Transverse colon (tissue), 4 donors: ENCODE data around the gene PPM1L. TPM values are rescaled to one million over a fixed set of nuclear protein-coding genes. Genes with fewer than 3 reads are reported as not detected.

Experiments used
- DNase-seq: peaks from one replicate; pipeline ENCODE4 v3.0.0-alpha.2; 2019
- H3K27ac ChIP-seq, 4 donors: fragments of 200-600 bp; sonication (generic); 2 replicates each; pipeline ENCODE4 v1.5.1; 2016 to 2018; ENCODE audit warnings: inconsistent platforms in 4 of 4
- H3K27me3 ChIP-seq: fragments of 200-600 bp; sonication (generic); 2 replicates; pipeline ENCODE4 v1.5.1; 2017; ENCODE audit warnings: inconsistent platforms
- H3K36me3 ChIP-seq, 4 donors: fragments of 200-600 bp; sonication (generic); 2 replicates each; pipeline ENCODE4 v1.5.1; 2017 to 2019; ENCODE audit warnings: inconsistent platforms in 4 of 4
- H3K4me1 ChIP-seq, 4 donors: fragments of 200-600 bp; sonication (generic); 2 replicates each; pipeline ENCODE4 v1.5.1; 2017 to 2020; ENCODE audit warnings: inconsistent platforms in 4 of 4
- H3K4me3 ChIP-seq, 4 donors: fragments of 200-600 bp; sonication (generic); 1 replicate in 1 of 4; 2 replicates in 3 of 4; pipeline versions ENCODE4 v1.5.1 to v1.6.1; 2017 to 2019; ENCODE audit warnings: inconsistent platforms in 4 of 4
- H3K9me3 ChIP-seq, 2 donors: fragments of 200-600 bp; sonication (generic); 2 replicates each; pipeline ENCODE4 v1.5.1; 2017 to 2019; ENCODE audit warnings: inconsistent platforms in 2 of 2
- EP300 ChIP-seq: sonication (generic); formaldehyde crosslinking; IDR thresholded peaks from one replicate; pipeline ENCODE4 v1.6.1; 2017; ENCODE audit warnings: antibody characterized with exemption, low read depth
- POLR2A ChIP-seq: fragments of 450-650 bp; IDR thresholded peaks from one replicate; pipeline ENCODE4 v1.6.1; 2016; ENCODE audit warnings: antibody characterized with exemption, mild to moderate bottlenecking, moderate library complexity
- POLR2AphosphoS5 ChIP-seq, 3 donors: sonication (generic); formaldehyde crosslinking; IDR thresholded peaks; one replicate each; pipeline ENCODE4 v1.6.1; 2016; ENCODE audit warnings: antibody characterized with exemption in 3 of 3
- WGBS, 2 donors: methylation state at CpG; one replicate each; pipeline ENCODE4 v1.1.5; 2018; ENCODE audit warnings: low coverage in 1 of 2; 5-methylcytosine and 5-hydroxymethylcytosine counted together
- in situ Hi-C, 4 donors: fragments of 200-750 bp; cut with MboI; loops; one replicate each; pipeline versions ENCODE4 v1.15.0 to v1.15.1; 2017; ENCODE audit warnings: low sequenced_read_pairs in 3 of 4, low pct_ligation_motif_present in 1 of 4, low pct_unique_long_range_greater_than_20kb in 1 of 4
- intact Hi-C: fragments of 100-400 bp; cut with DNase I; formaldehyde crosslinking; loops from one replicate; pipeline ENCODE4 v1.15.1; 2023; ENCODE audit warnings: low total_unique reads
- total RNA-seq, 4 donors: library from RNA; depleted of rRNA; stranded (reverse); fragments of >200 nt; gene quantifications; one replicate each; pipeline ENCODE4 v1.1.0, GENCODE V29; 2016
- TF ChIP-seq, protein P1 (sequence below), 5 experiments: fragments of 200-600 bp in 3 of 5; fragments of 450-650 bp in 2 of 5; sonication (generic) in 3 of 5; IDR thresholded peaks; 1 replicate in 2 of 5; 2 replicates in 3 of 5; pipeline ENCODE4 v1.5.1; 2016 to 2017; ENCODE audit warnings: antibody characterized with exemption in 5 of 5, inconsistent platforms in 3 of 5, mild to moderate bottlenecking in 2 of 5, moderate library complexity in 1 of 5

Gene PPM1L
- total RNA-seq, 4 donors from 2014 or later: 17.2 to 35.5 (median 25.6) TPM

DNA sequence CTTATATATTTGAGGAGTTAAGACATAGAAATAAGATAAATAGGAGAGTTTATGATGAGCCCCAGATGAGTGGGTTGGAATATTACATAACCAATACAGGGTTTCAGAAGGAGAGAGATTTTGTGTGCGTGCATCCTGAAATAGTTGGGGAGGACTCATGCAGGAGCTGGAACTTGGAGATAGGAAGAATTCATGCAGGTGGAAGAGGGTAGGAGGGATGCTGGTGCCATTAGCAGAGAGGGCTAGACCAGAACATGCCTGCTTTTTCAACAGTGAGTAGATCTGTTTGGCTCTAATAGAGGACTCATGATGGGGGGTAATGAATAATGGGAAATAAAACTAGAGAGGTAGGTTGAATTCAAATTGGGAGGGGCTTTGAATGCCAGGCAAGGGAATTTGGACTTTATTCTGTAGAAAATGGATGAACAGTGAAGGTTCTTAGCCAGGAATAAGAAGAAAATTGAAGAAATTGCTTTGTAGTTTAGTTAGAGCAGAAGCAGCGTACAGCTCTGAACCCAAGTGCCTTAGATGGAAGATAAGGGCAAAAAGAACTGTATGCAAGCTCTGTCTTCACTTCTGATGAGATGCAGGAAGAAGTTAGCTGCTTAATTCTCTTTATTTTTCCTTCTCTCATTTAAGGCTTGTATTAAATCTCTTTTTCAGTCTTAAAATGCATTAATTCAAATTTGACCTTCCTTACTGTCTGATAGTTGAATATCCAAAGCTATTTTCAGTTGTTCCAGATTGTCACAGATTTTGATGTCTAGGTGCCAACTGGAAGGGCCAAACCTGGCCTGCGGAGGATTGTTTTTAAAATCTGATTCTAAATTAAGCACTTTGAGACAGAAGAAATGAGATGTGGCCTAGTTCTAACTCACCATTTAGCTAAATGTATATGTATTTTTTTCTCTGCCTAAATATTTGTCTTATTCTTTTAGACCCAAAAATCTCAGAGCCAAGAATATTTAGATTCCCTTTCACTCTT is 86.3 kb downstream of the PPM1L start:
- in situ Hi-C loops: no loop called here
- WGBS, 2 donors: 87 to 96% methylated on average over 3 of the region's 3 CpGs

DNA sequence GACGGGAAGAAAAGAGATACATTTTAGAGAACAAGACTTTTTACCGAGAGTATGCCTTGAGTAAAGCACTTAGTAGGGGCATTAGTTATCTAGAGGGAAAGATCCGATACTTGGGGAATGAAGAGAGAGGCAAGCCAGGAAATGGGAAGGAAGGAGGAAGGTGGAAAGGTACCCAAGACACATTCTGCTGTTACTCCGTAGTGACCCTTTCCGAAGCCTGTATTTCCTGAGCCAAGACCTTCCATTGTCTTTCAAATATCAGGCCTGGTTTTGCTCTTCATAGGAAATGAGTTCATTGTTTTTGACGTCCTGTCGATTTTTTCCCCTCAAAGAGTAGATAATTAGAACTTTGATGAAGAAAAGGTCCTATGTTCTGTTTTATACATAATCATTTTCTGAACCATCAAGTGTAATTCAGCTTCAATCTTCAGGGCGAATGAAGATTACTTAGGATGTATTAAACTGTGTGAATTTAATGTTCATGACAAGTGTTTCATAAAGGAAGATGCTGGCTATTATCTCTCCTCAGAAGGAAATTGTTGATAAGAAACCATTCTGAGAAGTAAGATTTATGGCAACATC is 95.7 kb downstream of the PPM1L start:
- in situ Hi-C loops: no loop called here
- Histone ChIP-seq H3K4me3 (no peak overlapping the region), H3K27me3 (no peaks in the 10 kb centered on the region), H3K36me3 (no peaks in the 10 kb centered on the region), H3K27ac (no peak overlapping the region), H3K9me3 (no peaks in the 10 kb centered on the region), H3K4me1 (no peaks in the 10 kb centered on the region)
- intact Hi-C loops: no loop called here
- TF ChIP-seq POLR2AphosphoS5 (IDR thresholded peaks at IDR 0.05): no peak
- no peak for DNase-seq
- 86% methylated on average over 8 of the region's 8 CpGs for WGBS, 2 donors

More for the DNA sequence above, 86.3 kb downstream of the PPM1L start:
- peaks cover 0 to 10% (median 4%) of the 10 kb centered on the region in 4 donors for H3K4me1 ChIP-seq
- DNase-seq: no peak
- no peak overlapping the region for H3K4me3 ChIP-seq
- H3K27ac ChIP-seq: no peak overlapping the region
- H3K9me3 ChIP-seq: peaks cover 0 to 7% of the 10 kb centered on the region in 2 donors
- TF ChIP-seq EP300 (no peak), POLR2AphosphoS5 (IDR thresholded peaks at IDR 0.05) (no peak), POLR2A (no peak)
- TF ChIP-seq, protein P1, sequence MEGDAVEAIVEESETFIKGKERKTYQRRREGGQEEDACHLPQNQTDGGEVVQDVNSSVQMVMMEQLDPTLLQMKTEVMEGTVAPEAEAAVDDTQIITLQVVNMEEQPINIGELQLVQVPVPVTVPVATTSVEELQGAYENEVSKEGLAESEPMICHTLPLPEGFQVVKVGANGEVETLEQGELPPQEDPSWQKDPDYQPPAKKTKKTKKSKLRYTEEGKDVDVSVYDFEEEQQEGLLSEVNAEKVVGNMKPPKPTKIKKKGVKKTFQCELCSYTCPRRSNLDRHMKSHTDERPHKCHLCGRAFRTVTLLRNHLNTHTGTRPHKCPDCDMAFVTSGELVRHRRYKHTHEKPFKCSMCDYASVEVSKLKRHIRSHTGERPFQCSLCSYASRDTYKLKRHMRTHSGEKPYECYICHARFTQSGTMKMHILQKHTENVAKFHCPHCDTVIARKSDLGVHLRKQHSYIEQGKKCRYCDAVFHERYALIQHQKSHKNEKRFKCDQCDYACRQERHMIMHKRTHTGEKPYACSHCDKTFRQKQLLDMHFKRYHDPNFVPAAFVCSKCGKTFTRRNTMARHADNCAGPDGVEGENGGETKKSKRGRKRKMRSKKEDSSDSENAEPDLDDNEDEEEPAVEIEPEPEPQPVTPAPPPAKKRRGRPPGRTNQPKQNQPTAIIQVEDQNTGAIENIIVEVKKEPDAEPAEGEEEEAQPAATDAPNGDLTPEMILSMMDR (IDR thresholded peaks at IDR 0.05): no peak
- no peaks in the 10 kb centered on the region for H3K36me3 ChIP-seq
- intact Hi-C loops: no loop called here
- H3K27me3 ChIP-seq: no peaks in the 10 kb centered on the region

DNA sequence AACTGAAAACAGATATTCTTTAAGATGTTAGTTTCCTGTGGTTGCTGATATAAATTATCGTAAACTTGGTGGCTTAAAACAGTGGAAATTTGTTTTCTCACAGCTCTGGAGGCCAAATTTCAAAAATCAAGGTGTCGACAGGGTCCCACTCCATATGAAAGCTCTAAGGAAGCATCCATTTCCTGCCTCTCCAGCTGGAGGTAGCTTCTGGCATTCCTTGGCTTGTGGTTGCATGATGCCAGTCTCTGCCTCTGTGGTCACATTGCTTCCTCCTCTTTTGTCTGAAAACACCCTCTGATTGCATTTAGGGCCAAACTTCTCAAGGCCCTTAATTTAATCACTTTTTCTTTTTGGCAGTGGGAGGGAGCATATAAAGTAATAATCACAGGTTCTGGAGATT is 96.8 kb downstream of the PPM1L start:
- Histone ChIP-seq H3K36me3 (no peaks in the 10 kb centered on the region), H3K4me3 (no peak overlapping the region), H3K9me3 (no peaks in the 10 kb centered on the region), H3K27me3 (no peaks in the 10 kb centered on the region), H3K27ac (no peak overlapping the region), H3K4me1 (no peaks in the 10 kb centered on the region)
- intact Hi-C loops (no loop called here), in situ Hi-C loops (no loop called here)
- TF ChIP-seq, protein P1 (IDR thresholded peaks at IDR 0.05): no peak
- DNase-seq: no peak
- 94 to 96% methylated on average over 2 of the region's 2 CpGs for WGBS, 2 donors

DNA sequence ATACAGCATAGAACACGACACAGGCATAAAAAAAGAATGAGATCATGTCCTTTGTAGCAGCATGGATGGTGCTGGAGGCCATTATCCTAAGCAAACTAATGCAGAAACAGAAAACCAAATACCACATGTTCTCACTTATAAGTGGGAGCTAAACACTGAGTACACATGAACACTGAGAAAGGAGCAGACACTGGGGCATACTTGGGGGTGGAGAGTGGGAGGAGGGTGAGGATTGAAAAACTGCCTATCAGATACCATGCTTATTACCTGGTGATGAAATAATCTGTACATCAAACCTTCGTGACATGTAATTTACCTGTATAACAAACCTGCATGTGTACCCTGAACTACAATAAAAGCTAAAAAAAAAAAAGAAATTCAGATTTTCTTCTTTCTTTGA is 100.4 kb downstream of the PPM1L start:
- Histone ChIP-seq H3K27me3 (no peaks in the 10 kb centered on the region), H3K4me1 (no peaks in the 10 kb centered on the region), H3K27ac (no peak overlapping the region), H3K9me3 (no peaks in the 10 kb centered on the region), H3K4me3 (no peak overlapping the region), H3K36me3 (no peaks in the 10 kb centered on the region)
- DNase-seq: no peak
- intact Hi-C loops: loop anchor here (1.0 kb wide), 1 partner anchor 12 kb away; no protein-coding TSS in a partner anchor
- no peak for TF ChIP-seq POLR2A
- 80 to 89% methylated on average over 2 of the region's 2 CpGs for WGBS, 2 donors
- in situ Hi-C loops: no loop called here

DNA sequence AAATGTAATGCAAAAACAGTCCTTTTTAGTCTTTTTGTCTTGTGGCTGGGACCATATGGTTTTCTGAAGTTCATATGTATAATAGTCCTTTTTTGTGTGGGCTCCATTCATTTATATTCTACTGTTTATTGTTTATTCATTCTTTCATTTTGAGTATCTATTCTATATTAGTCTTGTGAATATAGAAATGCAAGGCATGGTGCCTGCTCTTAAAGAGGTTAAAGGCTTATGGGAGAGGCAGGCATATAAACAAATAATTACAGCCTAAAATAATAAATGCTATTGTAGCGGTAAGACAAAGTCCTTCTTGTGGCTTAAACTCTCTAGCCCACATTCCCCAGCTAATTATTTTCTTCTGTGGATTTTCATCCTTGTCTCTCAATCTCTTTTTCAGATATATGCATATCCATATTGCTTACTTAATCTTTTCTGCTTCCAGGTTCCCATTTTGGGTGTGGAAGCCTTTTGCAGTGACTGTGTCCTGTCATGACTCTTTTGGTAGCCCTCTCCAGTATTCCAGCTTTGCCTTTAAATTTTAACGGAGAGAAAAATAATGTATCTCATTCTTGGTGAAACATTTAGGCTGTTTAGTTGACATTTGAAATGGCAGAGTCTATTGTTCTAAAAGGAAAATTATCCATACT is 101.6 kb downstream of the PPM1L start:
- WGBS, 2 donors: 74 to 84% methylated on average over 2 of the region's 2 CpGs
- Histone ChIP-seq H3K27me3 (no peaks in the 10 kb centered on the region), H3K4me1 (no peaks in the 10 kb centered on the region), H3K36me3 (no peaks in the 10 kb centered on the region), H3K9me3 (no peaks in the 10 kb centered on the region), H3K27ac (no peak overlapping the region), H3K4me3 (no peak overlapping the region)
- in situ Hi-C loops: no loop called here
- TF ChIP-seq POLR2AphosphoS5 (IDR thresholded peaks at IDR 0.05): no peak
- intact Hi-C loops: no loop called here
- DNase-seq: no peak
